WERI-Rb-1 (cell line): ENCODE data around the gene MPP3.

Experiments used
- DNase-seq: peaks from one replicate; pipeline ENCODE4 v3.0.0-alpha.2; 2020
- H3K27ac ChIP-seq: fragments of 250-450 bp; sonication (Bioruptor Pico); 2 replicates; pipeline ENCODE4 v1.5.1; 2020; ENCODE audit warnings: mild to moderate bottlenecking, moderate library complexity
- H3K27me3 ChIP-seq: fragments of 250-450 bp; sonication (Bioruptor Pico); 2 replicates; pipeline ENCODE4 v1.5.1; 2021; ENCODE audit warnings: mild to moderate bottlenecking, low read depth, moderate library complexity; ENCODE audit not compliant: insufficient read depth, severe bottlenecking
- H3K36me3 ChIP-seq: fragments of 250-450 bp; sonication (Bioruptor Pico); 2 replicates; pipeline ENCODE4 v1.5.1; 2020; ENCODE audit warnings: mild to moderate bottlenecking, moderate library complexity
- H3K4me3 ChIP-seq: 2 replicates; pipeline ENCODE4 v1.5.1; 2011; ENCODE audit warnings: low read depth, mild to moderate bottlenecking, control low read depth, low read length
- H3K9me3 ChIP-seq: fragments of 250-450 bp; sonication (Bioruptor Pico); 2 replicates; pipeline ENCODE4 v1.5.1; 2021; ENCODE audit warnings: mild to moderate bottlenecking, moderate library complexity; ENCODE audit not compliant: severe bottlenecking
- CTCF ChIP-seq: IDR thresholded peaks from 2 replicates; pipeline ENCODE4 v1.5.1; 2011; ENCODE audit warnings: low read depth, mild to moderate bottlenecking, control low read depth, inconsistent platforms, low read length

The MPP3 gene

GRCh38 chr17:43879723-43880419, 46.9 kb upstream of the MPP3 start:
- DNase-seq = no peak
- Histone ChIP-seq H3K27me3 (no peaks in the 10 kb centered on the region), H3K9me3 (no peaks in the 10 kb centered on the region), H3K36me3 (no peaks in the 10 kb centered on the region; the same call in 1 of the 2 replicates), H3K27ac (no peak overlapping the region), H3K4me3 (no peak overlapping the region)
- TF ChIP-seq CTCF = no peak

- Histone ChIP-seq H3K27ac (no peak overlapping the region), H3K4me3 (no peak overlapping the region), H3K9me3 (no peaks in the 10 kb centered on the region), H3K27me3 (no peaks in the 10 kb centered on the region), H3K36me3 (no peaks in the 10 kb centered on the region; the same call in 1 of the 2 replicates)
- DNase-seq = peak; percentile 86
- peak; percentile 100 for TF ChIP-seq CTCF
These were observed 45.6 kb upstream of the MPP3 start for GRCh38 chr17:43878260-43879175.

- no peaks in the 10 kb centered on the region; the same call in 1 of the 2 replicates for H3K36me3 ChIP-seq
- no peaks in the 10 kb centered on the region for H3K27me3 ChIP-seq
- H3K4me3 ChIP-seq = no peak overlapping the region
- H3K9me3 ChIP-seq = no peaks in the 10 kb centered on the region
- TF ChIP-seq CTCF = no peak
- H3K27ac ChIP-seq = no peak overlapping the region
- DNase-seq = no peak
These were observed 44.7 kb upstream of the MPP3 start for GRCh38 chr17:43877451-43878155.

GRCh38 chr17:43877031-43877430, 44.1 kb upstream of the MPP3 start:
- TF ChIP-seq CTCF = no peak
- H3K36me3 ChIP-seq = no peaks in the 10 kb centered on the region; the same call in 1 of the 2 replicates
- no peak for DNase-seq
- H3K4me3 ChIP-seq = no peak overlapping the region
- H3K27ac ChIP-seq = no peak overlapping the region
- no peaks in the 10 kb centered on the region for H3K9me3 ChIP-seq
- no peaks in the 10 kb centered on the region for H3K27me3 ChIP-seq

- Histone ChIP-seq H3K9me3 (no peaks in the 10 kb centered on the region), H3K4me3 (no peak overlapping the region), H3K27me3 (no peaks in the 10 kb centered on the region), H3K36me3 (no peaks in the 10 kb centered on the region; the same call in 1 of the 2 replicates), H3K27ac (no peak overlapping the region)
- TF ChIP-seq CTCF = no peak
- no peak for DNase-seq
These were observed 42.7 kb upstream of the MPP3 start for GRCh38 chr17:43875476-43876147.
